K562 (cell line): ENCODE data around the gene ROR2. TPM values are rescaled to one million over a fixed set of nuclear protein-coding genes. Genes with fewer than 3 reads are reported as not detected.

ENCODE experiments used
- DPF2 ChIP-seq: fragments of 450-650 bp; IDR thresholded peaks from 2 replicates; pipeline ENCODE4 v1.6.1; 2016
- GATAD2A ChIP-seq: fragments of 450-650 bp; IDR thresholded peaks from 2 replicates; pipeline ENCODE4 v1.6.1; 2017
- L3MBTL2 ChIP-seq: fragments of 450-650 bp; IDR thresholded peaks from 2 replicates; pipeline ENCODE4 v1.6.1; 2016; ENCODE audit warnings: mild to moderate bottlenecking, moderate library complexity
- ZSCAN32 ChIP-seq: fragments of 450-650 bp; formaldehyde crosslinking; IDR thresholded peaks from 2 replicates; pipeline ENCODE4 v1.4.0; 2020; ENCODE audit warnings: mild to moderate bottlenecking, moderate library complexity
- polyA plus RNA-seq, 8 experiments: library from polyadenylated mRNA; depleted of rRNA in 4 of 8; stranded (reverse) in 5 of 8; unstranded in 3 of 8; fragments of >200 nt; fragmentation: Nextera tagmentation in 2 of 8; fragmentation: Illumina TruSeq in 1 of 8; extraction: Ambion mirVana in 2 of 8; extraction: Trizol in 1 of 8; gene quantifications; 2 replicates each; pipeline versions ENCODE4 v1.2.1 to v1.2.3, GENCODE V29; 2011 to 2014; ENCODE audit warnings: inconsistent platforms in 1 of 8, missing spikeins in 1 of 8
- total RNA-seq, 7 experiments: library from RNA; depleted of rRNA in 6 of 7; stranded (reverse); fragments of >200 nt in 6 of 7; fragmentation: Illumina TruSeq in 2 of 7; extraction: Trizol in 2 of 7; gene quantifications; 2 replicates each; pipeline versions ENCODE4 v1.2.1 to v1.2.3, GENCODE V29; 2011 to 2021; ENCODE audit warnings: low replicate concordance in 1 of 7
- TF ChIP-seq, protein P1 (sequence below), 2 experiments: fragments of 450-650 bp in 1 of 2; sonication (generic) in 1 of 2; formaldehyde crosslinking in 1 of 2; IDR thresholded peaks; 2 replicates each; pipeline versions ENCODE4 v1.7.1 to v1.9.0; 2016 to 2022; ENCODE audit warnings: inconsistent platforms in 1 of 2, mild to moderate bottlenecking in 1 of 2, missing genetic modification reagents in 1 of 2
- TF ChIP-seq, protein P2 (sequence below): fragments of 250-450 bp; sonication (Bioruptor Pico); IDR thresholded peaks from 2 replicates; pipeline ENCODE4 v1.8.0; 2021; ENCODE audit warnings: mild to moderate bottlenecking, moderate library complexity
- TF ChIP-seq, protein P3 (sequence below): fragments of 450-650 bp; IDR thresholded peaks from 2 replicates; pipeline ENCODE4 v1.6.1; 2017; ENCODE audit warnings: antibody characterized with exemption, mild to moderate bottlenecking

Gene ROR2
- total and polyA plus RNA-seq, 9 of the 15 experiments (the other 6 are each of a cell fraction or from before 2014, with no cell fraction given): 5.6 to 33.8 (median 15.3) TPM

DNA sequence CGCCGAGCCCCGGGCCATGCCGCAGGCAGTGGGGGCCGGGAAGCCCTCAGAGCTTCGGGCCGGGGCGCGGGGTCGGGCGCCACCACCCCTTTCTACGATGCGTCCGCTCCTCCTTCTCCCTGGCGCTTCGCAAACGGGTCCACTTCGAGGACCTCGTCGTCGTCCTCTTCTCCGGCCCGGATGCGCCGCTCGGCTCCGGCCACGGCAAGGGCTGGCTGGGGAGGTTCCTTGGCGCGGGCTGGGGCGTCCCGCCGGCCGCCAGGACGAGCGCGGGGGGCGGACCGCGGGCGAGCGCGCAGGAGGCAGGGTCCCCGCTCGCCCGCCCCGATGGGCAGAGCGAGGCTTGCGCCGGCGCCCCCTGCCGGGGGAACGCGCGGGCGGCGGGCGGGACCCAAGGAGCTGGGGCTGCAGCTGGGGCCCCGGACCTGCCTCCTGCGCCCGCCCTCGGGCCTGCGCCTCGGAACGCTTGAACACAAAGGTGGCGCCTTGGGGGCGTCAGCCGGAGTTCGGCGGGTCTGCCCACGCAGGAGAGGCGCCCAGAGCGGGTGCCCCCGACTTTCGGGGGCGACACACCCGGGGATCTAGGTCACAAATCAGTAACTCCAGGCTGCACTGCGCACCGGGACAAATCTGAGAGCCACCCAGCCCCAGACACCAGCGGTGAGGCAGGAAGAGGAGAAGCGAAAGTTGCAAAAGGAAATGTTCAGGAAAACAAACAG lies at the start of gene ROR2 (continued):
- TF ChIP-seq, protein P1, sequence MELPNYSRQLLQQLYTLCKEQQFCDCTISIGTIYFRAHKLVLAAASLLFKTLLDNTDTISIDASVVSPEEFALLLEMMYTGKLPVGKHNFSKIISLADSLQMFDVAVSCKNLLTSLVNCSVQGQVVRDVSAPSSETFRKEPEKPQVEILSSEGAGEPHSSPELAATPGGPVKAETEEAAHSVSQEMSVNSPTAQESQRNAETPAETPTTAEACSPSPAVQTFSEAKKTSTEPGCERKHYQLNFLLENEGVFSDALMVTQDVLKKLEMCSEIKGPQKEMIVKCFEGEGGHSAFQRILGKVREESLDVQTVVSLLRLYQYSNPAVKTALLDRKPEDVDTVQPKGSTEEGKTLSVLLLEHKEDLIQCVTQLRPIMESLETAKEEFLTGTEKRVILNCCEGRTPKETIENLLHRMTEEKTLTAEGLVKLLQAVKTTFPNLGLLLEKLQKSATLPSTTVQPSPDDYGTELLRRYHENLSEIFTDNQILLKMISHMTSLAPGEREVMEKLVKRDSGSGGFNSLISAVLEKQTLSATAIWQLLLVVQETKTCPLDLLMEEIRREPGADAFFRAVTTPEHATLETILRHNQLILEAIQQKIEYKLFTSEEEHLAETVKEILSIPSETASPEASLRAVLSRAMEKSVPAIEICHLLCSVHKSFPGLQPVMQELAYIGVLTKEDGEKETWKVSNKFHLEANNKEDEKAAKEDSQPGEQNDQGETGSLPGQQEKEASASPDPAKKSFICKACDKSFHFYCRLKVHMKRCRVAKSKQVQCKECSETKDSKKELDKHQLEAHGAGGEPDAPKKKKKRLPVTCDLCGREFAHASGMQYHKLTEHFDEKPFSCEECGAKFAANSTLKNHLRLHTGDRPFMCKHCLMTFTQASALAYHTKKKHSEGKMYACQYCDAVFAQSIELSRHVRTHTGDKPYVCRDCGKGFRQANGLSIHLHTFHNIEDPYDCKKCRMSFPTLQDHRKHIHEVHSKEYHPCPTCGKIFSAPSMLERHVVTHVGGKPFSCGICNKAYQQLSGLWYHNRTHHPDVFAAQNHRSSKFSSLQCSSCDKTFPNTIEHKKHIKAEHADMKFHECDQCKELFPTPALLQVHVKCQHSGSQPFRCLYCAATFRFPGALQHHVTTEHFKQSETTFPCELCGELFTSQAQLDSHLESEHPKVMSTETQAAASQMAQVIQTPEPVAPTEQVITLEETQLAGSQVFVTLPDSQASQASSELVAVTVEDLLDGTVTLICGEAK (IDR thresholded peaks at IDR 0.05): no peak
- TF ChIP-seq, protein P1 (CRISPR knock-in tag; IDR thresholded peaks at IDR 0.05): no peak
- TF ChIP-seq L3MBTL2 (peak; percentile 47; the same call in 1 of the 2 replicates), DPF2 (no peak), GATAD2A (no peak), ZSCAN32 (no peak)
- TF ChIP-seq, protein P2, sequence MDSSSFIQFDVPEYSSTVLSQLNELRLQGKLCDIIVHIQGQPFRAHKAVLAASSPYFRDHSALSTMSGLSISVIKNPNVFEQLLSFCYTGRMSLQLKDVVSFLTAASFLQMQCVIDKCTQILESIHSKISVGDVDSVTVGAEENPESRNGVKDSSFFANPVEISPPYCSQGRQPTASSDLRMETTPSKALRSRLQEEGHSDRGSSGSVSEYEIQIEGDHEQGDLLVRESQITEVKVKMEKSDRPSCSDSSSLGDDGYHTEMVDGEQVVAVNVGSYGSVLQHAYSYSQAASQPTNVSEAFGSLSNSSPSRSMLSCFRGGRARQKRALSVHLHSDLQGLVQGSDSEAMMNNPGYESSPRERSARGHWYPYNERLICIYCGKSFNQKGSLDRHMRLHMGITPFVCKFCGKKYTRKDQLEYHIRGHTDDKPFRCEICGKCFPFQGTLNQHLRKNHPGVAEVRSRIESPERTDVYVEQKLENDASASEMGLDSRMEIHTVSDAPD (CRISPR knock-in tag): no peak
- TF ChIP-seq, protein P3, sequence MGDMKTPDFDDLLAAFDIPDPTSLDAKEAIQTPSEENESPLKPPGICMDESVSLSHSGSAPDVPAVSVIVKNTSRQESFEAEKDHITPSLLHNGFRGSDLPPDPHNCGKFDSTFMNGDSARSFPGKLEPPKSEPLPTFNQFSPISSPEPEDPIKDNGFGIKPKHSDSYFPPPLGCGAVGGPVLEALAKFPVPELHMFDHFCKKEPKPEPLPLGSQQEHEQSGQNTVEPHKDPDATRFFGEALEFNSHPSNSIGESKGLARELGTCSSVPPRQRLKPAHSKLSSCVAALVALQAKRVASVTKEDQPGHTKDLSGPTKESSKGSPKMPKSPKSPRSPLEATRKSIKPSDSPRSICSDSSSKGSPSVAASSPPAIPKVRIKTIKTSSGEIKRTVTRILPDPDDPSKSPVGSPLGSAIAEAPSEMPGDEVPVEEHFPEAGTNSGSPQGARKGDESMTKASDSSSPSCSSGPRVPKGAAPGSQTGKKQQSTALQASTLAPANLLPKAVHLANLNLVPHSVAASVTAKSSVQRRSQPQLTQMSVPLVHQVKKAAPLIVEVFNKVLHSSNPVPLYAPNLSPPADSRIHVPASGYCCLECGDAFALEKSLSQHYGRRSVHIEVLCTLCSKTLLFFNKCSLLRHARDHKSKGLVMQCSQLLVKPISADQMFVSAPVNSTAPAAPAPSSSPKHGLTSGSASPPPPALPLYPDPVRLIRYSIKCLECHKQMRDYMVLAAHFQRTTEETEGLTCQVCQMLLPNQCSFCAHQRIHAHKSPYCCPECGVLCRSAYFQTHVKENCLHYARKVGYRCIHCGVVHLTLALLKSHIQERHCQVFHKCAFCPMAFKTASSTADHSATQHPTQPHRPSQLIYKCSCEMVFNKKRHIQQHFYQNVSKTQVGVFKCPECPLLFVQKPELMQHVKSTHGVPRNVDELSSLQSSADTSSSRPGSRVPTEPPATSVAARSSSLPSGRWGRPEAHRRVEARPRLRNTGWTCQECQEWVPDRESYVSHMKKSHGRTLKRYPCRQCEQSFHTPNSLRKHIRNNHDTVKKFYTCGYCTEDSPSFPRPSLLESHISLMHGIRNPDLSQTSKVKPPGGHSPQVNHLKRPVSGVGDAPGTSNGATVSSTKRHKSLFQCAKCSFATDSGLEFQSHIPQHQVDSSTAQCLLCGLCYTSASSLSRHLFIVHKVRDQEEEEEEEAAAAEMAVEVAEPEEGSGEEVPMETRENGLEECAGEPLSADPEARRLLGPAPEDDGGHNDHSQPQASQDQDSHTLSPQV: peak; percentile 70
